GM18909 (cell line): ENCODE results near the gene TEDC1.

ENCODE experiments used
- ATAC-seq: cut with Tn5 transposase; IDR thresholded peaks from one replicate; pipeline ENCODE4 v1.9.1; 2021; ENCODE audit warnings: mild to moderate bottlenecking; ENCODE audit not compliant: unreplicated experiment, poor library complexity

The TEDC1 gene

GRCh38 chr14:105456736-105457617 is 34.1 kb upstream of the TEDC1 start:
- no peak for ATAC-seq

GRCh38 chr14:105458010-105458409 is 33.0 kb upstream of the TEDC1 start:
- no peak for ATAC-seq

- ATAC-seq, result no peak
Observed at GRCh38 chr14:105458571-105458970, 32.5 kb upstream of the TEDC1 start.

GRCh38 chr14:105460116-105460515 is 30.9 kb upstream of the TEDC1 start:
- ATAC-seq, result no peak

- ATAC-seq, result no peak
Observed at GRCh38 chr14:105460616-105461015, 30.4 kb upstream of the TEDC1 start.

GRCh38 chr14:105461903-105462302 is 29.1 kb upstream of the TEDC1 start:
- no peak for ATAC-seq

- no peak for ATAC-seq
Observed at GRCh38 chr14:105464501-105464900, 26.5 kb upstream of the TEDC1 start.

GRCh38 chr14:105465209-105466031 is 25.6 kb upstream of the TEDC1 start:
- no peak for ATAC-seq

GRCh38 chr14:105466531-105467248 is 24.4 kb upstream of the TEDC1 start:
- no peak for ATAC-seq

- no peak for ATAC-seq
Observed at GRCh38 chr14:105467249-105467941, 23.7 kb upstream of the TEDC1 start.

GRCh38 chr14:105467942-105468471 is 23.0 kb upstream of the TEDC1 start:
- no peak for ATAC-seq

GRCh38 chr14:105468621-105469241 is 22.3 kb upstream of the TEDC1 start:
- ATAC-seq, result no peak

- no peak for ATAC-seq
Observed at GRCh38 chr14:105469456-105470349, 21.3 kb upstream of the TEDC1 start.

- no peak for ATAC-seq
Observed at GRCh38 chr14:105470350-105471296, 20.4 kb upstream of the TEDC1 start.

- no peak for ATAC-seq
Observed at GRCh38 chr14:105471297-105471821, 19.7 kb upstream of the TEDC1 start.

- no peak for ATAC-seq
Observed at GRCh38 chr14:105471823-105472485, 19.1 kb upstream of the TEDC1 start.
